UCSD-AML1 (cell line): ENCODE measurements around the gene KLHL3.

Experiments
- DNase-seq: peaks from one replicate; lab custom pipeline; 2025; ENCODE audit not compliant: unreplicated experiment; lab: John Stamatoyannopoulos, UW

KLHL3 gene

DNA sequence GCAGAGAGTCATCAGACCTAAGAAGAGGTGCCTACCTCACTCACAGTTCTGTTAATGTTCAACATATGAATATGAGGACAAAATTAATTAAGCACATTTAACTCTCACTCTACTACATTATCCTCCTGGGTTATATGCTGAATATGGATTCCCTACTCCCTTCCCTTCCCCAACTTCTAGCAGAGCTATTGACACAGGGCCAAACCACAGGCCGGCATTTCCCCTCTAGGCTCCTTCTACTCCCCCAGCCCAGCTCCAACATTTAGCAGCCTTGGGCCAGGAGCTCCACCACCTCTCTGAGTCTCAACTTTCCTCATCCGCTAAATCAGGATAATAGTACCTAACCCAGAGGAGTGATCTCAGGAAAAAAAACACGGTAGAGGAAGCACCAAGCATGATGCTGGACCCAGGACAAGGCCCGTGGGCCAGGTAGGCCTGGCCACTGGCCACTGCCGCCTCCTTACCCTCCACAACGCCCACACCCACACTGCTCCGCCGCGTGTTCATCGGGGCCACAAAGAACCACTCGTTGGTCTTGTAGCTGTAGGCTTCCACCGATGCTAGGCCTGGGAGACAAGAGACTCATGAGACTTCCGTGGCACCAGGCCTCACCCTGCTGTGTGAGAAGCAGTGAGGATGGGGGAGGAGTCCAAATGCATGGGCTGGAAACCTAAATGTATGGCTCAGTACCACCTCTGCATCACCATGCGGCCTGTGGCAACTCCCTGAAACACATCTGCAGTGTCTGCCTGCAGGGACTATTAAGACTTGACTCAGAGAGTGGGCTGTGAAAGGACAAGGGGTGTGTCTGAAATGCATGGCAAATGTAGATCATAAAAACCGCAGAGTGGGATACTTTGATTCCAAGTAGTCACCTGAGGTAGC is 98.8 kb downstream of the KLHL3 start:
- DNase-seq: no peak

GRCh38 chr5:137636099-137636498 is 99.8 kb downstream of the KLHL3 start:
- no peak for DNase-seq

DNA sequence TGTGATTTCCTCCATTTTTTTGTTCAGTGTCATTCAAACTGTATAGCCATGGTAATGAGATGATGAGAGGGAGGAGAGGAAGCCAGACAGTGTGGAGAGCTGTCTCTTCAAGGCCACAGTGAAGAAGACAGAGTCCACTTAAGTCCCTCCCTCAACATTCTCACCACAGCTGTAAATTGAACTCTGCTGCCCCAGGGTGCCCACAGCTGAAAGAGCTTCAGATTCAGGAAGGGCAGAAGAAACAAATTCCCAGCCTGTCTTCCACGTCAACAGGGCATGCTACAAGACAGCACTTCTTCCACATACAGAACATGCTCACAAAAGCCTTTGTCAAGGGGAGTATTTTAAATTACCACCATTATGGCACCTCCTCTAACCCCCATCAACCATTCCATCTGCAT is 100.4 kb downstream of the KLHL3 start:
- DNase-seq: no peak

DNA sequence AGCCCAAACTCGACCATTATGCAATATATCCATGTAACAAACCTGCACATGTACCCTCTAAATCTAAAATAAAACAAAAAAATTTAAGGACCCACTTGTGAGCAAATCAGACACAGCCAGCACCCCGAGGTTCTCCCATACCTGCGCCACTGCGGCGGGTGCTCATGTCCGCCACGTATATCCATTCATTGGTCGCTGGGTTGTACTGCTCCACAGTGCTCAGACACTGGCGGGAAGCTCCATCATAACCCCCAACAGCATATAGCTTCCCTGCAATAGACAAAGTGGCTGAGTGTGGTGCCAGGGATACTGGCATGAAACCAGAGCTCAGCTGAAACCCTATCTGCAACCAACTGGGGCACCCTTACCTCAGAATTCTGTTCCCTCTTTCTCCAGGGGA is 102.0 kb downstream of the KLHL3 start:
- no peak for DNase-seq

GRCh38 chr5:137632716-137633115 is 103.2 kb downstream of the KLHL3 start:
- DNase-seq: no peak

DNA sequence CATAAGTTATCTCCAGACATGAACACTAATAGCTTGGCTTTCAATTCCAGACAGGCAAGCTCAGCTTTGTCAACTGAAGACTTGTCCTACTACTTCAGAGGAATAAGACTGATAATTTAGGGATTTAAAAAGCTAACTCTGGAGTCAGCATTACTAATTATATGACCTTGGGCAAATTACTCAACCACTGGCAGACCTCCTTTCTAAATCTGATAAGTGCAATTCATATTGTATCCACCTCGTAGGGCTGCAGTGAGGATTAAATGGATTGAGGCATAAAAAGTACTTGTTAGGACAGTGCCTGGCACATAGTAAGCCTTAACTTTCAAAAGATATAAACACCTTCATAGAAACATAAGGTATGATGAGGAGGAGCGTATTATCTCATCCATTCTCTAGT is 104.4 kb downstream of the KLHL3 start:
- no peak for DNase-seq

GRCh38 chr5:137630972-137631370 is 104.9 kb downstream of the KLHL3 start:
- DNase-seq: no peak

- DNase-seq: no peak
These were observed 105.5 kb downstream of the KLHL3 start for GRCh38 chr5:137630216-137630971.

DNA sequence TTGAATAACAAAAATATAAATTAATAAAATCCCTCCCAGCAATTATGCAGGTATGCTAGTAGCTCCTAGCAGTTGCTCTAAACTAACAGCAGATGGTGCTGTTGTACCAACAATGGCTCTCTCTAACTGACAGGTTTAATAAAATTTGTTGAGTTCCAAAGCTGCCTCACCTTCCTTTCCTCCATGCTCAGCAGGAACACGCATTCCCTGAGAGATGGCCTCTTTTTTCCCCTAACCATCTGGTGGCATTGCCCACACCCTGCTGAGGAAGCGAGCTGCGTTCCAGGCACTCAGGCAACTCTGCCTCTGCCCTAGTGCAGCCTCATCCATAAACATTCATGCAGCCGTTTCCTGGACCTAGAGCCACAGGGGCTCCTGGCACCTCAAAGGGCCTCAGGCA is 106.2 kb downstream of the KLHL3 start:
- peak; percentile 29 for DNase-seq

DNA sequence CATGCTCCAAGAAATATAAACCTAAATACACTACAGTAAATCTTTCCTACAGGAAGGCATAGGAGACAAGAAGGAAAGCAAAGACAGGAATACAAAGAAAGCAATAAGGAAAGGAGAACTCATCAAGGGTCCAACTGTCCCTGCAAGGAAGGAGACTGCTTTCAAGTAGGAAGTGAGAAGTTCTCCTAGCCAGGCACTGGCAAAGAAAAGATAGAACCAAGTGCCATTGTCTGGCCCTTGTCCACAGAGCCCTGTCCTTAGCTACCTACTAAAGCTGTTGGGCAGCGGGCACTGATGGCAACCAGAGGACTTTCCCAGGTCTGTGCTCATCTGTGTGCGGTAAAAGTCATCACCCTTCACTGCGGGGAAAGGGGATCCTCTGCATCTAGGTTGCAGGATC is 108.2 kb downstream of the KLHL3 start:
- DNase-seq: no peak

DNA sequence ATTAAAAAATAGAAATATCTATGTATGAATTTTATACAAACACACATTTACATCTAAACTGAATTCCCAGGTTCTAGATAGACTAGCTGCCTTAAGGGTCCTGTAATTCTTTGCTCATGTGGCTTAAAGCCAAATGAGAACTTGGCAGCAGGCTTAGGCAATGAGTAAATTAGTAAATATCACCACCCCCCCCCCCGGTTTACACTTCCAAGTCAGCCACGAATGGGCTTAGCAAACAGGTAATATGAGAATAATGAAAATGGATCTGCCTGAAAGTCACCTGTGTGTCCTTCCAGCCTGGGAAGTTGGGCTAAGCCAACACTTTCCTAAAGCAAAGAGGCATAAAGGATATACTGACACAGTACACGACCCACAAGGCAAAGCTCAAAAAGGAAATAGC is 108.6 kb downstream of the KLHL3 start:
- DNase-seq: no peak

- DNase-seq: no peak
These were observed 111.0 kb downstream of the KLHL3 start for GRCh38 chr5:137624786-137625349.

DNA sequence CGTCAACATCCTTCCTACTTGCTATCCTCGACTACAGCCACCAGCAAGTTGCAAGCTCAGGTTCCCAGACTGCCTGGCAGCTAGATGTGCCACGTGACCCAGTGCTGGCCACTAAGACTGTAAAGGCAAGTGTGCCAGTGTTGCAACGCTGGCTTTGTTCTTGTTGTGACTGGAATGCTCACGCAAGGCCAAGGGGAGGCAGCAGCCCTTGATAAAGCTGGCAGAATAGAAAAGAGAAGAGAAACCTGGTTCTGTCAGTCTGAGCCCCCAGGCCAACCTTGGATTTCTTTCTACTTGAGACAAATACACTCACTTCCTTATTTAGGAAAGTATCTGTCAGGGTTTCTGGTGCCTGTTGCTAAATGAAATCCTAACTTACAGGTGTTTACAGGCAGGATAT is 113.0 kb downstream of the KLHL3 start:
- no peak for DNase-seq

DNA sequence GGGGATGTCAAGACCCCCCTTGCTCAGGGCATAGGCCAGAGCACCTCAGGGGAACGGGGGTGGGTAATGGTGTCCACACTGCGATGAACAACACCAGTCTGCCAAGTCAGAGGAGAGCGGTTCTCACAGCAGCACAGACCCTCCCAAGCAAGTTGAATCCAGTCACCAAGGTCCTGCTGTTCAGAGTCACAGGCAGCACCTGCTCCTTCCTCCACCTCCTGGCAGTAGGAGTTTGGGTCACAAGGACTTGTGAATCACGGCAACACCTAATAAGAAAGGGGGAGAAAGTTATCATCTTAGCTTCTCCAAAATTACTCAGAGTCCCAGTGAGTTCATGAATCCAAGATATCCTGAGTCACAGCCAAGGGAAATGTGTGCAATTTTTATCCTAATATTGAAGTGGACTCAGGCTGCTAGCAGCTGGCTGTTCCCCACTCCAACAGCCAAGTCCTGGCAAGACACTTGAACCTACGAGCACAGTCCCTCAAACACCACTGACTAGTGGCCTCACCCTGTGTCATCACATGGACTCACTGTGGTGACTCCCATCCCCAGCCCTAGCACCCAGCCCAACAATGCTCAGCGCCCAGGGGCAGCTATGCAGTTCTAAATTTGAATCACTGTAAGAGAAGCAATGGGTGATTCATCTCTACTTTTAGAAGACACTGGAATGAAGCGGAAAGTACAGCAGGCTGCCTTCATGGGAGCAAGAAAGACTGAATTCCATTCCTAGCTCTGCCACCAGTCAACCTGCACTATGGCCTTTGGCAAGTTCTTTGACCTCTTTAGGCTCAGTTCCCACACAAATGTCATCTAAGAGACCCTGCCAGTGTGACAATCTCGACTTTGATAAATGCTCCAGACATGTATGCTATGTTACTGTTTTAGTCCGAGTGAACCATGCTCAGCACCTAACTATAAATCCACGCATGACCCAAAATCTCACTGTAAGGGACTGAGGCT is 113.7 kb downstream of the KLHL3 start:
- no peak for DNase-seq

- no peak for DNase-seq
These were observed 114.6 kb downstream of the KLHL3 start for GRCh38 chr5:137621306-137621705.

GRCh38 chr5:137619191-137619870 is 116.6 kb downstream of the KLHL3 start:
- no peak for DNase-seq

- no peak for DNase-seq
These were observed 117.4 kb downstream of the KLHL3 start for GRCh38 chr5:137618476-137618875.

- no peak for DNase-seq
These were observed 118.2 kb downstream of the KLHL3 start for GRCh38 chr5:137617528-137618205.

- DNase-seq: no peak
These were observed 119.8 kb downstream of the KLHL3 start for GRCh38 chr5:137616046-137616445.
